Mesenchymal stem cell (in vitro differentiated cells and primary cell): ENCODE data around the gene MLLT3.

Source experiments
- DNase-seq: peaks from one replicate; pipeline ENCODE4 v3.0.0-alpha.2; 2013
- H2AFZ ChIP-seq: one replicate; pipeline ENCODE4 v1.6.1; 2013; ENCODE audit warnings: low read depth, mild to moderate bottlenecking, control low read depth, inconsistent platforms, low read length, moderate library complexity
- H2AK5ac ChIP-seq: 2 replicates; pipeline ENCODE4 v1.6.1; 2013; ENCODE audit warnings: low read length, moderate library complexity, mild to moderate bottlenecking, inconsistent platforms; ENCODE audit not compliant: severe bottlenecking
- H2BK120ac ChIP-seq: one replicate; pipeline ENCODE4 v1.6.1; 2013; ENCODE audit warnings: low read depth, mild to moderate bottlenecking, inconsistent platforms, low read length, moderate library complexity
- H2BK12ac ChIP-seq, 2 experiments: one replicate each; pipeline ENCODE4 v1.6.1; 2013; ENCODE audit warnings: inconsistent platforms in 2 of 2, low read length in 2 of 2, mild to moderate bottlenecking in 2 of 2, moderate library complexity in 2 of 2, control low read depth in 1 of 2
- H2BK15ac ChIP-seq: one replicate; pipeline ENCODE4 v1.6.1; 2013; ENCODE audit warnings: mild to moderate bottlenecking, low read depth, inconsistent platforms; ENCODE audit not compliant: poor library complexity, severe bottlenecking
- H2BK5ac ChIP-seq: 2 replicates; pipeline ENCODE4 v1.6.1; 2013; ENCODE audit warnings: low read depth, mild to moderate bottlenecking, low read length, control low read depth, inconsistent platforms; ENCODE audit not compliant: poor library complexity, severe bottlenecking
- H3K14ac ChIP-seq, 2 experiments: one replicate each; pipeline ENCODE4 v1.6.1; 2013; ENCODE audit warnings: inconsistent platforms in 2 of 2, low read length in 2 of 2, control low read depth in 1 of 2, mild to moderate bottlenecking in 1 of 2, moderate library complexity in 1 of 2
- H3K18ac ChIP-seq, 2 experiments: one replicate each; pipeline ENCODE4 v1.6.1; 2013; ENCODE audit warnings: inconsistent platforms in 2 of 2, low read length in 2 of 2, control low read depth in 1 of 2, low read depth in 1 of 2, mild to moderate bottlenecking in 1 of 2
- H3K23ac ChIP-seq, 2 experiments: one replicate each; pipeline ENCODE4 v1.6.1; 2013; ENCODE audit warnings: inconsistent platforms in 2 of 2, low read length in 2 of 2, mild to moderate bottlenecking in 2 of 2, moderate library complexity in 2 of 2, control low read depth in 1 of 2
- H3K27ac ChIP-seq: 2 replicates; pipeline ENCODE4 v1.5.1; 2013; ENCODE audit warnings: mild to moderate bottlenecking, moderate library complexity, low read length, control low read depth, inconsistent platforms; ENCODE audit not compliant: poor library complexity, severe bottlenecking
- H3K27me3 ChIP-seq, 2 experiments: 2 replicates each; pipeline versions ENCODE4 v1.6.1 to v1.7.0; 2013; ENCODE audit warnings: low read length in 2 of 2, mild to moderate bottlenecking in 2 of 2, moderate library complexity in 2 of 2, control low read depth in 1 of 2, inconsistent platforms in 1 of 2; ENCODE audit not compliant: control insufficient read depth in 1 of 2, insufficient read depth in 1 of 2
- H3K36me3 ChIP-seq, 2 experiments: 2 replicates each; pipeline versions ENCODE4 v1.6.1 to v1.7.0; 2013; ENCODE audit warnings: low read length in 2 of 2, control low read depth in 1 of 2, inconsistent platforms in 1 of 2, low read depth in 1 of 2, mild to moderate bottlenecking in 1 of 2; ENCODE audit not compliant: insufficient read depth in 2 of 2, control insufficient read depth in 1 of 2
- H3K4ac ChIP-seq, 2 experiments: one replicate each; pipeline ENCODE4 v1.6.1; 2013; ENCODE audit warnings: inconsistent platforms in 2 of 2, low read length in 2 of 2, mild to moderate bottlenecking in 2 of 2, moderate library complexity in 2 of 2, control low read depth in 1 of 2, low read depth in 1 of 2
- H3K4me1 ChIP-seq: 2 replicates; pipeline ENCODE4 v1.6.1; 2013; ENCODE audit warnings: low read depth, low read length, control low read depth; ENCODE audit not compliant: control insufficient read depth, insufficient read depth
- H3K4me2 ChIP-seq: 2 replicates; pipeline ENCODE4 v1.6.1; 2013; ENCODE audit warnings: low read length, mild to moderate bottlenecking, inconsistent platforms; ENCODE audit not compliant: poor library complexity, severe bottlenecking
- H3K4me3 ChIP-seq, 2 experiments: 2 replicates each; pipeline versions ENCODE4 v1.5.1 to v1.7.0; 2013; ENCODE audit warnings: low read length in 2 of 2, mild to moderate bottlenecking in 2 of 2, control low read depth in 1 of 2, low read depth in 1 of 2; ENCODE audit not compliant: insufficient read depth in 1 of 2
- H3K79me1 ChIP-seq: replicated peaks from 2 replicates; pipeline ENCODE4 v1.6.1; 2013; ENCODE audit warnings: mild to moderate bottlenecking, control low read depth, low read length, inconsistent platforms; ENCODE audit not compliant: poor library complexity, severe bottlenecking
- H3K9ac ChIP-seq: 2 replicates; pipeline ENCODE4 v1.7.0; 2013; ENCODE audit warnings: mild to moderate bottlenecking, low read length, moderate library complexity
- H3K9me3 ChIP-seq: 2 replicates; pipeline ENCODE4 v1.7.0; 2013; ENCODE audit warnings: mild to moderate bottlenecking, low read length; ENCODE audit not compliant: control insufficient read depth
- H4K8ac ChIP-seq: one replicate; pipeline ENCODE4 v1.6.1; 2013; ENCODE audit warnings: inconsistent platforms, mild to moderate bottlenecking, low read length, moderate library complexity
- H4K91ac ChIP-seq: one replicate; pipeline ENCODE4 v1.6.1; 2013; ENCODE audit warnings: mild to moderate bottlenecking, low read length, inconsistent platforms
- WGBS: methylation state at CpG from one replicate; pipeline ENCODE4 v1.1.7; 2013; ENCODE audit warnings: mixed read lengths; 5-methylcytosine and 5-hydroxymethylcytosine counted together

MLLT3 gene

DNA sequence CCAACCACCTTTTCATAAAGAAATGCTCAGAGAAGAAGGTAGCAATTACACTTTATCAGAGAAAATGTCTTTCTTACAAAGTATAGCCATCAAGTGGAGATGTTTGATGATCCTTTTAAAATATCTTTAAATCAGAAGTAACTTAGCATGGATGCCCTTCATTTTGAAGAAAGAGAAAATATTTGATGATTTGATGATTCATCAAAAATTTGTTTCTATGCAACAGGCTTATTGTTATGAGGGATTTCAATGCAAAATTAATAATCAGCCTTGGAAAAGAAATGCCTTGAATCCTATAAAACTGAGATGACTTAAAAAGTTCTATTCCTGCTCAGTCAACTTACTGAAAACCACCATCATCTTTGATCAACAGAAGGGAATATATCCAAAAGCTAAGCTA lies 291.6 kb downstream of the MLLT3 start:
- H3K36me3 ChIP-seq: no peaks in the 10 kb centered on the region
- peaks cover 0 to 22% of the 10 kb centered on the region in 2 experiments for H3K27me3 ChIP-seq
- H3K9me3 ChIP-seq: no peaks in the 10 kb centered on the region
- no peak overlapping the region for H3K14ac ChIP-seq
- H3K4ac ChIP-seq: no peak overlapping the region
- no peak overlapping the region for H2BK12ac ChIP-seq
- H2BK5ac ChIP-seq: no peak overlapping the region
- no peak overlapping the region for H2BK15ac ChIP-seq
- H3K27ac ChIP-seq: no peak overlapping the region
- H2AK5ac ChIP-seq: no peak overlapping the region
- H3K4me2 ChIP-seq: no peak overlapping the region
- no peak overlapping the region for H4K91ac ChIP-seq
- DNase-seq: no peak
- H3K4me3 ChIP-seq: no peak overlapping the region
- no peak overlapping the region for H3K23ac ChIP-seq
- H4K8ac ChIP-seq: no peak overlapping the region
- H3K9ac ChIP-seq: no peak overlapping the region
- no peak overlapping the region for H2AFZ ChIP-seq
- no peak overlapping the region for H2BK120ac ChIP-seq
- no peaks in the 10 kb centered on the region for H3K79me1 ChIP-seq
- H3K4me1 ChIP-seq: no peaks in the 10 kb centered on the region
- H3K18ac ChIP-seq: no peak overlapping the region

DNA sequence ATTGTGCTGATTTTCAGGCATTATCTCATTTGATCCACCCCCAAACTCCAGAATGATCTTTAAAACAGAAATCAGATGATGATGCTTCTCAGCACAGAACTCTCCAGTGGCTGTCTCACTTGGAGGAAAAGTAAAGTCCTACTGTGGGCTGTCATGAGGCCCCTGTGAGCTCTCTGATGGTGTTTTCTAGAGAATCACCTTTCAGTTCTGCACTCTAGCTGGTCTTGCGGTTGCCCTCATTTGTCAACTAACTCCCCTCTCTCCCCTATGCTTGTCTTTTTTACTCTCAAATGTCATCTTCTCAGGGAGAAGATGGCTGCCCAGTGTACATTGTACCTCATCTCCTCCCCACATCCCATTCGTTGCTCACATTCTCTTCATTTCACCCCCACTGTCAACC lies 295.8 kb downstream of the MLLT3 start:
- H3K23ac ChIP-seq: no peak overlapping the region
- no peak overlapping the region for H3K4me3 ChIP-seq
- H2BK15ac ChIP-seq: no peak overlapping the region
- no peak overlapping the region for H4K8ac ChIP-seq
- no peaks in the 10 kb centered on the region for H3K36me3 ChIP-seq
- peaks cover 5% of the 10 kb centered on the region for H3K9me3 ChIP-seq
- H3K27me3 ChIP-seq: peaks cover 0 to 15% of the 10 kb centered on the region in 2 experiments
- H3K27ac ChIP-seq: no peak overlapping the region
- H2BK120ac ChIP-seq: no peak overlapping the region
- no peaks in the 10 kb centered on the region for H3K4me1 ChIP-seq
- H2BK12ac ChIP-seq: no peak overlapping the region
- no peak overlapping the region for H3K4ac ChIP-seq
- H3K9ac ChIP-seq: no peak overlapping the region
- no peak overlapping the region for H3K14ac ChIP-seq
- no peak overlapping the region for H2BK5ac ChIP-seq
- no peak overlapping the region for H3K4me2 ChIP-seq
- H3K79me1 ChIP-seq: no peaks in the 10 kb centered on the region
- DNase-seq: no peak
- no peak overlapping the region for H4K91ac ChIP-seq
- no peak overlapping the region for H2AFZ ChIP-seq
- no peak overlapping the region for H2AK5ac ChIP-seq
- H3K18ac ChIP-seq: no peak overlapping the region
- 82% methylated on average over 2 of the region's 2 CpGs for WGBS

DNA sequence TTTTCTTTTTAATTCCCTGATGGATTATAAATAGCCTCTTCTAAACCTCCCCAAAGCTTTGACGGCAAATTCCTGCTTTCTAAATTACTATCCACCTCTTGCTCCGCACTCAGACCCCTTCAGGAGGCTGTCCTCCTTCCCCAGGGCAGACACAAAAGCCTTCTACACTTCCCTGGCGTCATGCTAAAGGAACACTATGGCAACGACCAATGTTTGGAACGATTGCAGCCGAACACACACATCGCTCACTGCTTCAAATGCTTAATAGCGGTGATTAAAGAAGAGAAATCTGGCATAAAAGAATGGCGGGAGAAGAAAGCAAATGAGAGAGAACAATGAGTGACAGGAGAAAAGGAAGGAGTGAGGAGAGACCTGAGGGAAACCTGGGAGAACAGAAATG lies 297.3 kb downstream of the MLLT3 start:
- no peak overlapping the region for H3K4ac ChIP-seq
- H4K91ac ChIP-seq: no peak overlapping the region
- H3K27me3 ChIP-seq: peaks cover 0 to 13% of the 10 kb centered on the region in 2 experiments
- H2AK5ac ChIP-seq: no peak overlapping the region
- H4K8ac ChIP-seq: no peak overlapping the region
- no peak overlapping the region for H3K4me2 ChIP-seq
- no peak overlapping the region for H3K18ac ChIP-seq
- no peak overlapping the region for H2BK5ac ChIP-seq
- no peak overlapping the region for H3K4me3 ChIP-seq
- H3K9me3 ChIP-seq: peaks cover 5% of the 10 kb centered on the region
- no peak overlapping the region for H2AFZ ChIP-seq
- H3K79me1 ChIP-seq: no peaks in the 10 kb centered on the region
- H3K9ac ChIP-seq: no peak overlapping the region
- H2BK120ac ChIP-seq: no peak overlapping the region
- no peak overlapping the region for H3K14ac ChIP-seq
- no peaks in the 10 kb centered on the region for H3K36me3 ChIP-seq
- H2BK12ac ChIP-seq: no peak overlapping the region
- no peak overlapping the region for H3K23ac ChIP-seq
- H3K27ac ChIP-seq: no peak overlapping the region
- no peaks in the 10 kb centered on the region for H3K4me1 ChIP-seq
- H2BK15ac ChIP-seq: no peak overlapping the region
- no peak for DNase-seq
- WGBS: 95% methylated on average over 9 of the region's 9 CpGs

DNA sequence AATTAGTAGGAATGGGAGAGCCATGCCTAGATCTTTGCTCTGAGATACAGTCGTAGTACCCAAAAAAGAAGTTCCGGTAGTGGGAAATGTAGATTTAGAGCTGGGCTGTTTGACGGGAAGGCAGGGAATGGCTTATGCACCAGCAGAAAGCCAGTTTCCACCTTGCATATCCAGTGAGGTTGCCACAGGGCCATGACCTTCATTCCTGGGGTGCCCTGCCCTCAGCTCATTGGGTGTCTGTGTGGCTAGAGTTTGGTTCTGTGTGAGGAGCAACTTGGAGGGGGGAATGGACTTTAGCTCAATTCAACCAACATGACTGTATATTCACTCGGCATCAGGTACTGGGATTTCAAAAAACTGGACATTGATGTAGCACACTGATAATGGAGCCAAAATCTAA lies 300.1 kb downstream of the MLLT3 start:
- Histone ChIP-seq H3K27ac (no peak overlapping the region), H3K27me3 (peaks cover 0 to 8% of the 10 kb centered on the region in 2 experiments), H4K8ac (no peak overlapping the region), H3K4me1 (peaks cover 2% of the 10 kb centered on the region), H2BK120ac (no peak overlapping the region), H2BK5ac (no peak overlapping the region), H3K23ac (no peak overlapping the region), H3K79me1 (no peaks in the 10 kb centered on the region), H3K36me3 (no peaks in the 10 kb centered on the region), H3K4ac (no peak overlapping the region), H3K4me2 (no peak overlapping the region), H3K18ac (no peak overlapping the region), H2BK12ac (no peak overlapping the region), H3K14ac (no peak overlapping the region), H2AK5ac (no peak overlapping the region), H2BK15ac (no peak overlapping the region), H3K4me3 (no peak overlapping the region), H3K9me3 (peaks cover 5% of the 10 kb centered on the region), H4K91ac (no peak overlapping the region), H3K9ac (no peak overlapping the region), H2AFZ (no peak overlapping the region)
- WGBS: 98% methylated on average over 4 of the region's 4 CpGs
- DNase-seq: no peak
